Esophagus mucosa (tissue), 1 donor: ENCODE data around the gene MBNL1. TPM values are rescaled to one million over a fixed set of nuclear protein-coding genes. Genes with fewer than 3 reads are reported as not detected.

ENCODE experiments used
- ATAC-seq: fragments of 200-7000 bp; cut with Tn5 transposase; one replicate; pipeline ENCODE4 v1.9.1; 2020
- total RNA-seq: library from RNA; stranded (reverse); gene quantifications from one replicate; pipeline ENCODE4 v1.2.4, GENCODE V29; 2023
- donor health status: DM: yes; HTN: yes; CAD: no.

Gene MBNL1
- total RNA-seq, 1 donor from 2014 or later, result 95.4 TPM

DNA sequence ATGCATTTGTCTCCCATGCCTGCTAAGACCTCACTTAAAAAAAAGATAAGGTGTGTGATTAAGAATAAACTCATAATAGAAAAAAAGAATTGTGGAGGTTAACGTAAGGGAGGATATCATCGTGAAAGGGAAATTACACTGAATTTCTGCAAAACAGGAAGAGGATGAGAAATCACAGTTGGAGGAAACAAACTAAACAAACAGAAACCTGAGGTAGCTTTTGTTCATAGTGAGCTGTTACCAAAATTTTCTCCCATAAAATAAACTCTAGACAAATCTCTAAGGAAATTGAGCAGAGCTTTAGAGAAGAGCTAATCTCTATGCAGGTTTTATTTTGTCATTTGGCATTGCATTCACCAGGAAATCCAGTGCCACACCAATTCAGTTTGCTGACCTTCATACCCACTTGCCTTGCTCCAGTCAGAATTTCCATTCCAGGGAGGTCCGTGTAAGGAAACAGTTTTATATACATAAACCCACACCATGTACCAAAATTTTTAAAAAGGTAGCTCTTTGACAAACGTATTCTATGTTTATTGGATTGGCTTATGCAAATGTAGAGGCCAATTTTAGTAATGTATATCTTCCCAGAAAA, 231.2 kb downstream of the MBNL1 start:
- no peak for ATAC-seq

- no peak for ATAC-seq
Measured at GRCh38 chr3:152505926-152506325, 237.2 kb downstream of the MBNL1 start.

DNA sequence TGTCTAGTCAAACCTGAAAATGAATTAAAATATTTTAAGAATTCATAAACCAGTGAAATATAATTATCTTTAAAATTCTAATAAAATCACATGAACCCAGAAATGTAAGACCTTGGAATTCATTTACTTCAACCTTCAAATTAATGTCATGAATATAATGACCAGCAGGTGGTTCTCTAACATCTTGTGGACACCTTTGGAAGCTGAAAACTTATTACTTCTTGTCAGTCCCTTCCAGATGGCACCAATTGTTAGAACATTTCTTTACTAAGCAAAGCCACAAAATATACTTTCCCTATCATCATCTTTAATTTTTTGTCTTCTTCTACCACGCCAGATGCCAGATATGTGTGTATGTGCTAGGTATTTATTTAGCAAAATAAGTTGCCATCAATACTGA, 240.0 kb downstream of the MBNL1 start:
- ATAC-seq, result no peak

- no peak for ATAC-seq
Measured at GRCh38 chr3:152511904-152512303, 243.2 kb downstream of the MBNL1 start.

- no peak for ATAC-seq
Measured at GRCh38 chr3:152513301-152513960, 244.7 kb downstream of the MBNL1 start.
